ENCODE measurements around the gene ZBTB6. TPM values are rescaled to one million over a fixed set of nuclear protein-coding genes. Genes with fewer than 3 reads are reported as not detected.
A peak's percentile ranks its signal among the peaks of the same experiment; 100 is the strongest.

The ZBTB6 gene
- total RNA-seq, 1 experiment from 2014 or later = 4.4 TPM

DNA sequence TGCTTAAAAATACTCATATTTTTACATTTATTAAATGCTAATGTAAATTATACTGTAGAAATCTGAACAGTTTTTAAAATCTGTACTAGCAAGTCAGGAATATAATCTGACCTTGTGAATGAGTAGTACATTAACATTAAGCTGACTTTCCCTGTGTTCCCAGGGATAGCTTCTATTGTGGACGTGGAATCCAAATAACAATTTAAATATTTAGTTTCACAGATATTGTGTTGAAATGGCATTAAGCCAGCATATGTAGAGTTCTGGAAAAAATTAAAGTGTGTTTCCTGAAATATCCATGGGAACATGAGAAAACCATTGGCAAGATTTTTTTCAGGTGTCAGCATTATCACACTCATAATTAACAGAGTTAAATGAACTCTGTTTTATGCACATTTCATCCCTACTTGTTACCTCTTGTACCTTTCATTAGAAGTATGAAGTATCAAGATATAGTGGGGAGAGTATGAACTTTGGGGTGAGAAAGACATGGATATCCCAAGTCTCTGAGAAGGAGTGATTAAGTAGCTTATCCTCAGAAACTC is 33.4 kb upstream of the ZBTB6 start:
- BruUV-seq (replicated peaks) = no TSS peak
- H3K79me2 ChIP-seq (ENCODE audit: low read length) = peaks cover 100% of the 10 kb centered on the region
- peak overlapping the region; percentile 74; the same call in 1 of the 2 replicates for H3K4me2 ChIP-seq (ENCODE audit: low read length)
- H3K4me3 ChIP-seq (ENCODE audit: low read length) = no peak overlapping the region
- H3K27me3 ChIP-seq (ENCODE audit: low read length) = no peaks in the 10 kb centered on the region
- CTCF ChIA-PET = no interaction called here
- H3F3A ChIP-seq (ENCODE audit: low read length, unreplicated experiment) = no peaks in the 10 kb centered on the region
- H3K9me2 ChIP-seq (replicated peaks; ENCODE audit: low read length) = no peaks in the 10 kb centered on the region
- H3K4me1 ChIP-seq (ENCODE audit: insufficient read depth, low read length) = peaks cover 19% of the 10 kb centered on the region
- intact Hi-C loops (cut with micrococcal nuclease) = no loop called here
- TF ChIP-seq, protein P1, sequence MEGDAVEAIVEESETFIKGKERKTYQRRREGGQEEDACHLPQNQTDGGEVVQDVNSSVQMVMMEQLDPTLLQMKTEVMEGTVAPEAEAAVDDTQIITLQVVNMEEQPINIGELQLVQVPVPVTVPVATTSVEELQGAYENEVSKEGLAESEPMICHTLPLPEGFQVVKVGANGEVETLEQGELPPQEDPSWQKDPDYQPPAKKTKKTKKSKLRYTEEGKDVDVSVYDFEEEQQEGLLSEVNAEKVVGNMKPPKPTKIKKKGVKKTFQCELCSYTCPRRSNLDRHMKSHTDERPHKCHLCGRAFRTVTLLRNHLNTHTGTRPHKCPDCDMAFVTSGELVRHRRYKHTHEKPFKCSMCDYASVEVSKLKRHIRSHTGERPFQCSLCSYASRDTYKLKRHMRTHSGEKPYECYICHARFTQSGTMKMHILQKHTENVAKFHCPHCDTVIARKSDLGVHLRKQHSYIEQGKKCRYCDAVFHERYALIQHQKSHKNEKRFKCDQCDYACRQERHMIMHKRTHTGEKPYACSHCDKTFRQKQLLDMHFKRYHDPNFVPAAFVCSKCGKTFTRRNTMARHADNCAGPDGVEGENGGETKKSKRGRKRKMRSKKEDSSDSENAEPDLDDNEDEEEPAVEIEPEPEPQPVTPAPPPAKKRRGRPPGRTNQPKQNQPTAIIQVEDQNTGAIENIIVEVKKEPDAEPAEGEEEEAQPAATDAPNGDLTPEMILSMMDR (conservative IDR thresholded peaks at IDR 0.05; ENCODE audit: low read depth, low read length) = no peak
- TF ChIP-seq EZH2 (IDR thresholded peaks at IDR 0.05; ENCODE audit: low read length, unreplicated experiment) = no peak
- no peak for TF ChIP-seq EZH2phosphoT487 (IDR thresholded peaks at IDR 0.05; ENCODE audit: borderline replicate concordance, low read length)
- ATAC-seq (no peak), DNase-seq (no peak)
- no peaks in the 10 kb centered on the region for H3K9me3 ChIP-seq (ENCODE audit: low read length)
- POLR2A ChIA-PET (ENCODE audit: unreplicated experiment) = no interaction called here
- H3K9ac ChIP-seq (ENCODE audit: low read length) = no peak overlapping the region
- H4K20me1 ChIP-seq (ENCODE audit: low read length) = no peaks in the 10 kb centered on the region; the same call in 1 of the 2 replicates
- H3K36me3 ChIP-seq (ENCODE audit: low read depth, low read length) = no peaks in the 10 kb centered on the region
- H3K27ac ChIP-seq (ENCODE audit: low read length) = peak overlapping the region; percentile 81
- no peak overlapping the region for H2AFZ ChIP-seq (ENCODE audit: low read length)

DNA sequence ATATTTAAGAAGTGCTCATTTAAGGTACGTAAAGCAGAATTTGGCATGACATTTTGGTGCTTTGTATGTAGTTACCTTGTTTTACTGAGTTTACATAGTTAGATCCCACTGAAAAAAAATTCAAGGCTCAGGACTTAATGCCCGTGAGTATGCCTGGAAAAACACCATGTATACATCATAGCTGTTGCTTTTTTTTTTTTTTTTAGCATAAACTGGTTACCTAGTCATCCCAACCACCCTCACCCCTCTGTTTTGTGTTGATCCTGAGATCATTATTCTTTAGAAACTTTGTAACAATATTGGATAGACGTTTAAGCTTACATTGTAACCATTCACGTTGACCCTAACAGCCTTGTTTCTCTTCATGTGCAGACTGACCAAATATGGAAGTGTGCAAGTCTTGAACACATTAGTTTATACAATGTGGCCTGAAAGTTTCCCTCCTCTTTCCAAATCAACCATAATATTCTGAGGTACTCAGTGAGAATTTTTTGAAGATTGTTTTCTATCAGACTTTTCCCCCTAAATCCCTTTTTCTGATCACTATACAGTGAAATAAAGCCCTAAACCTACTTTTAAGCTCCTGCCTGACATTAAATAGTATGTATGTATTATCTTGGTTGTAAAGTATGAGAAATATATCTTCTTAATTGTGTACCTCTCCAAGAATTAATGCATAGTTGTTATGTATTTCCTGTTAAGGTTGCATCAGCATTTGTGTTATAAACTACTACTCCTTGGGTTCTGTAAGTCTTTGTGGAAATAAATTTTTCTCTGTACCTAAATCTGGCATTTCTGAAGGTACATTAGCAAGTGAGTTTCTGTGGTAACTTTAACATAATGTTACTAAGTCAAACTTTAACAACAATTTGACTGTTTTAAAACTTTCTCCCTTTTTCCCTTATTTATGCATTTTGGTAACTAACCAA is 32.1 kb upstream of the ZBTB6 start:
- ATAC-seq (no peak), DNase-seq (no peak)
- Histone ChIP-seq H3F3A (ENCODE audit: low read length, unreplicated experiment) (no peaks in the 10 kb centered on the region), H3K9me3 (ENCODE audit: low read length) (no peaks in the 10 kb centered on the region), H3K36me3 (ENCODE audit: low read depth, low read length) (no peaks in the 10 kb centered on the region), H3K27ac (ENCODE audit: low read length) (no peak overlapping the region), H2AFZ (ENCODE audit: low read length) (no peak overlapping the region), H3K4me1 (ENCODE audit: insufficient read depth, low read length) (peaks cover 19% of the 10 kb centered on the region), H3K27me3 (ENCODE audit: low read length) (no peaks in the 10 kb centered on the region), H3K9me2 (replicated peaks; ENCODE audit: low read length) (no peaks in the 10 kb centered on the region), H3K4me3 (ENCODE audit: low read length) (no peak overlapping the region), H4K20me1 (ENCODE audit: low read length) (no peaks in the 10 kb centered on the region; the same call in 1 of the 2 replicates), H3K79me2 (ENCODE audit: low read length) (peaks cover 93% of the 10 kb centered on the region), H3K9ac (ENCODE audit: low read length) (no peak overlapping the region), H3K4me2 (ENCODE audit: low read length) (no peak overlapping the region)
- TF ChIP-seq, protein P1 (conservative IDR thresholded peaks at IDR 0.05; ENCODE audit: low read depth, low read length) = no peak
- no peak for TF ChIP-seq EZH2 (IDR thresholded peaks at IDR 0.05; ENCODE audit: low read length, unreplicated experiment)
- TF ChIP-seq EZH2phosphoT487 (IDR thresholded peaks at IDR 0.05; ENCODE audit: borderline replicate concordance, low read length) = no peak
- intact Hi-C loops (cut with micrococcal nuclease) = no loop called here
- ChIA-PET POLR2A (ENCODE audit: unreplicated experiment) (no interaction called here), CTCF (no interaction called here)
- BruUV-seq (replicated peaks) = no TSS peak

Measured in PC-3 (cell line).